Testis (tissue), 3 donors: ENCODE results near the gene GRIA3. TPM values are rescaled to one million over a fixed set of nuclear protein-coding genes. Genes with fewer than 3 reads are reported as not detected.

Experiments
- DNase-seq: peaks from one replicate; pipeline ENCODE4 v3.0.0-alpha.2; 2019
- H3K27ac ChIP-seq, 2 donors: fragments of 200-600 bp; sonication (generic); one replicate each; pipeline ENCODE4 v1.5.1; 2019
- H3K27me3 ChIP-seq: fragments of 200-600 bp; sonication (generic); one replicate; pipeline ENCODE4 v1.5.1; 2019
- H3K36me3 ChIP-seq: fragments of 200-600 bp; sonication (generic); one replicate; pipeline ENCODE4 v1.5.1; 2017; ENCODE audit warnings: low read depth; ENCODE audit errors: missing control alignments
- H3K4me1 ChIP-seq: fragments of 200-600 bp; sonication (generic); one replicate; pipeline ENCODE4 v1.5.1; 2019
- H3K4me3 ChIP-seq, 2 donors: fragments of 200-600 bp; sonication (generic); one replicate each; pipeline ENCODE4 v1.5.1; 2017 to 2019
- H3K9me3 ChIP-seq: fragments of 200-600 bp; sonication (generic); one replicate; pipeline ENCODE4 v1.5.1; 2017
- POLR2A ChIP-seq: fragments of 450-650 bp; IDR thresholded peaks from one replicate; pipeline ENCODE4 v1.6.1; 2017; ENCODE audit warnings: antibody characterized with exemption, mild to moderate bottlenecking, moderate library complexity
- WGBS, 2 donors: methylation state at CpG; one replicate each; pipeline ENCODE4 v1.1.5; 2018; 5-methylcytosine and 5-hydroxymethylcytosine counted together
- intact Hi-C: fragments of 100-400 bp; cut with DNase I; formaldehyde crosslinking; loops from one replicate; pipeline ENCODE4 v1.15.1; 2023; ENCODE audit warnings: low total_unique reads
- polyA plus RNA-seq: library from polyadenylated mRNA; stranded (reverse); fragments of 350-450 nt; fragmentation: Illumina TruSeq; extraction: RNeasy Lipid Tissue Mini Kit (QIAGEN cat#74804); gene quantifications from one replicate; pipeline ENCODE4 v1.2.3, GENCODE V29; 2014; ENCODE audit warnings: low read depth, low replicate concordance; ENCODE audit not compliant: insufficient read depth
- total RNA-seq, 2 donors: library from RNA; depleted of rRNA; stranded (reverse); fragments of >200 nt; gene quantifications; one replicate each; pipeline ENCODE4 v1.2.3, GENCODE V29; 2016
- TF ChIP-seq, protein P1 (sequence below), 3 experiments: fragments of 450-650 bp in 2 of 3; fragments of 200-600 bp in 1 of 3; sonication (generic) in 1 of 3; IDR thresholded peaks; one replicate each; pipeline ENCODE4 v1.5.1; 2016 to 2019; ENCODE audit warnings: antibody characterized with exemption in 3 of 3, mild to moderate bottlenecking in 2 of 3, moderate library complexity in 1 of 3

The GRIA3 gene
- total and polyA plus RNA-seq, 3 donors from 2014 or later, result 1.2 to 2.4 (median 2.0) TPM

DNA sequence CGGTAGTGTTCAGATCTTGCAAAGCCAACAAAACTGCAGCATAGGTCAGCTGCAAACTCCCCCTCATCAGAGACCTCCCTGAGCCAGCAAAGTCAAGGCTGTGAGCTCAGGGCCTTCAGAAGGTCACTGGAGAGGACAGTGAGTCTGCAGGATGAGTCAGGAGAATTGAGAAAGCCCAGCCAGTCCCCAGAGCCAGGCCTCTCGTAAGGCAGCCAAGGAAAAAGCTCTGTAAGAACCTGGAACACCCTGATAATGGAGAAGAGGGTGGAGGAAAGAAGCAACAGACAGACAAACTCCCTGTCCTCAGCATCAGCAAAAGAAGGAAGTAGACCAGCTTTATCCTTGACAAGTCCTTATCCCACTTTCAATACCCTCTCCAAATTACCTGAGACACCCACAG lies 33.0 kb downstream of the GRIA3 start:
- H3K4me3 ChIP-seq, result no peak overlapping the region
- intact Hi-C loops, result no loop called here
- H3K36me3 ChIP-seq, result no peaks in the 10 kb centered on the region
- H3K27ac ChIP-seq, result no peak overlapping the region
- TF ChIP-seq, protein P1, sequence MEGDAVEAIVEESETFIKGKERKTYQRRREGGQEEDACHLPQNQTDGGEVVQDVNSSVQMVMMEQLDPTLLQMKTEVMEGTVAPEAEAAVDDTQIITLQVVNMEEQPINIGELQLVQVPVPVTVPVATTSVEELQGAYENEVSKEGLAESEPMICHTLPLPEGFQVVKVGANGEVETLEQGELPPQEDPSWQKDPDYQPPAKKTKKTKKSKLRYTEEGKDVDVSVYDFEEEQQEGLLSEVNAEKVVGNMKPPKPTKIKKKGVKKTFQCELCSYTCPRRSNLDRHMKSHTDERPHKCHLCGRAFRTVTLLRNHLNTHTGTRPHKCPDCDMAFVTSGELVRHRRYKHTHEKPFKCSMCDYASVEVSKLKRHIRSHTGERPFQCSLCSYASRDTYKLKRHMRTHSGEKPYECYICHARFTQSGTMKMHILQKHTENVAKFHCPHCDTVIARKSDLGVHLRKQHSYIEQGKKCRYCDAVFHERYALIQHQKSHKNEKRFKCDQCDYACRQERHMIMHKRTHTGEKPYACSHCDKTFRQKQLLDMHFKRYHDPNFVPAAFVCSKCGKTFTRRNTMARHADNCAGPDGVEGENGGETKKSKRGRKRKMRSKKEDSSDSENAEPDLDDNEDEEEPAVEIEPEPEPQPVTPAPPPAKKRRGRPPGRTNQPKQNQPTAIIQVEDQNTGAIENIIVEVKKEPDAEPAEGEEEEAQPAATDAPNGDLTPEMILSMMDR (IDR thresholded peaks at IDR 0.05), result no peak
- TF ChIP-seq POLR2A, result no peak
- WGBS, 2 donors, result 17% methylated on average over 2 of the region's 2 CpGs; no CpG with 5 or more reads in 1 of the 2 donors
- no peaks in the 10 kb centered on the region for H3K9me3 ChIP-seq
- H3K4me1 ChIP-seq, result peaks cover 4% of the 10 kb centered on the region
- DNase-seq, result peak; percentile 61
- no peaks in the 10 kb centered on the region for H3K27me3 ChIP-seq

DNA sequence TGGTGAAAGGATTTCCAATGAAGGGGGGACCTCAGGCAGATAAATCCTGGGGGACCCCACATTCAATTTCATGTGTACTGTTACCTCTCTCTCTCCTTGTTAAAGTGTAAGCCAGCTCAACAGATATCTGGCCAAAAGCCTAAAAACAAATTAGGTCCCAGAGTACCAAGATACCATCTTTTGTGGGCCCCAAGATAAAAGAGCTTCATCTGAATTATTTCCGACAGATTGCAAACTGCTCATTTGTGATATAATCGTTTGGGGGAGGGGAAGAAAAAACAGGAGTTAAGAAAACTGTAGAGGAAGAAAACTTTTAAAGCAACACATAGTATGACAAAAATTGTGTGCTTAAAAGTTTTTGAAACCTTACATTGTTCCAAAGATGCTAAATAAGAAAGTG lies 33.6 kb downstream of the GRIA3 start:
- WGBS, 2 donors, result 75 to 85% methylated on average over 2 of the region's 2 CpGs
- H3K4me1 ChIP-seq, result peaks cover 4% of the 10 kb centered on the region
- no peak overlapping the region for H3K4me3 ChIP-seq
- H3K27me3 ChIP-seq, result no peaks in the 10 kb centered on the region
- H3K27ac ChIP-seq, result no peak overlapping the region
- TF ChIP-seq, protein P1 (IDR thresholded peaks at IDR 0.05), result no peak
- TF ChIP-seq POLR2A, result no peak
- intact Hi-C loops, result no loop called here
- no peaks in the 10 kb centered on the region for H3K36me3 ChIP-seq
- H3K9me3 ChIP-seq, result no peaks in the 10 kb centered on the region
- DNase-seq, result no peak

DNA sequence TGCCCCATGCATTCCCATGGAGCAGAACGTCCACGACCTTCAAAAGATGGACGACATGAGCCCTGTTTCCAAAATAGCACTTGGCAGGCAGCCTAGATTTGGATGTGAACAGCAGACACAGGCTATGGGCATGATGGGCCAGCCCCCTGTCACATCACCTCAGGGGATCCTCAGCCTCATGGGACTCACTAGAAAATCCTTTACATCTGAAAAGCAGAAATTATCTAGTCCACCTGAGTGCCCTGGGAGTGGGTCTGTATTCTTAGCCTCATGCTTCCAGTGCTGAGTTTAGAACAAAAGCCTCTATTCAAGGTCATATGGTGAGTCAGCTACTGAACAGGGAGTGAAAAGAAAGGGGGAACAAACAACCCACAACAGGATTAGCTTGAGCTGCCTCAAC lies 35.8 kb downstream of the GRIA3 start:
- 0% methylated on average over 3 of the region's 3 CpGs; no CpG with 5 or more reads in 1 of the 2 donors for WGBS, 2 donors
- no peak overlapping the region for H3K27ac ChIP-seq
- H3K9me3 ChIP-seq, result no peaks in the 10 kb centered on the region
- H3K36me3 ChIP-seq, result no peaks in the 10 kb centered on the region
- TF ChIP-seq POLR2A, result no peak
- TF ChIP-seq, protein P1 (IDR thresholded peaks at IDR 0.05), result no peak
- H3K4me3 ChIP-seq, result no peak overlapping the region
- peak; percentile 14 for DNase-seq
- intact Hi-C loops, result no loop called here
- peaks cover 4% of the 10 kb centered on the region for H3K4me1 ChIP-seq
- no peaks in the 10 kb centered on the region for H3K27me3 ChIP-seq

DNA sequence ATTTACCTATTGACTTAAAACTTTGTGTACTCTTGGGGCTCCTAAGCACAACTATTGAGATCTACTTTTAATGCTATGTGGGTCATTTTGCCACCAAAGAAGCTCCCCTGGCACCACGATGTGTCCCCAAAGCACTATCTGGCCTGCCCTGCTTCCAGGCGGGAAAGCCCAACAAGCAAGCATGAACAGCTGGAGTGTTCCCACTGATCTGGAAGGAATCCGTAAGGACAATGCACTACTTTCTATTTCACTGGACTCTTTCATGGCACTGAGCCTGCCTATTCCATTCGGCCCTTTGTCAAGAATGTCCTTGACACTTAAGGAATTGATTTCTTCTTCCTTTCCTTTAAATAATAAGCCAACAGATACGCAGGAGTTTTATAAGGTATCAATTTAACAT lies 38.8 kb downstream of the GRIA3 start:
- peaks cover 4% of the 10 kb centered on the region for H3K4me1 ChIP-seq
- intact Hi-C loops, result no loop called here
- no peak overlapping the region for H3K27ac ChIP-seq
- 19 to 34% methylated on average over 3 to 5 of the region's 5 CpGs for WGBS, 2 donors
- H3K36me3 ChIP-seq, result no peaks in the 10 kb centered on the region
- no peak for TF ChIP-seq POLR2A
- TF ChIP-seq, protein P1 (IDR thresholded peaks at IDR 0.05), result no peak
- H3K9me3 ChIP-seq, result no peaks in the 10 kb centered on the region
- H3K4me3 ChIP-seq, result no peak overlapping the region
- H3K27me3 ChIP-seq, result no peaks in the 10 kb centered on the region
- DNase-seq, result peak; percentile 24

DNA sequence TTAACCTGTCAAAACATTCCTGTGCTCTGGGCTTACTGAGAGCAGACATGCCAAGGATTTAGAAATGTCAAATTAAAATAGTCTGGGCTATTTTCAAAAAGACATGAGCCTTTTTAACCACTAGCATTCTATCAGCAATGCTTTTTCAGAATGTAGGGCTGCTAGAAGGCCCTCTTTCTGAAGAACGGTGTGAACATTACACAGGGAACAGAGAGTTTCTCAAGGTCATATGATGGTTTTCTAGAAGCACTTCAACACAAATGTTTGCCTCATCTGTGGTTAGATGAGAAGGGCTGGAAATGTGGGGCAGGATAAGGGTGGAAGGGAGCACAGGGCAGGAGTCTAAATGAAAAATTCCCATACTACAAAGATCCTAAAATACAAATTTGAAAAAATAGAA lies 39.3 kb downstream of the GRIA3 start:
- no peaks in the 10 kb centered on the region for H3K27me3 ChIP-seq
- TF ChIP-seq, protein P1 (IDR thresholded peaks at IDR 0.05), result no peak
- no peak for TF ChIP-seq POLR2A
- no peak overlapping the region for H3K4me3 ChIP-seq
- H3K4me1 ChIP-seq, result peaks cover 4% of the 10 kb centered on the region
- H3K36me3 ChIP-seq, result no peaks in the 10 kb centered on the region
- no peak for DNase-seq
- H3K27ac ChIP-seq, result no peak overlapping the region
- intact Hi-C loops, result no loop called here
- WGBS, 2 donors, result 22 to 67% methylated on average over 1 of the region's 1 CpG
- no peaks in the 10 kb centered on the region for H3K9me3 ChIP-seq
